Measurements from ENCODE around the gene DDX19B.

The DDX19B gene

DNA sequence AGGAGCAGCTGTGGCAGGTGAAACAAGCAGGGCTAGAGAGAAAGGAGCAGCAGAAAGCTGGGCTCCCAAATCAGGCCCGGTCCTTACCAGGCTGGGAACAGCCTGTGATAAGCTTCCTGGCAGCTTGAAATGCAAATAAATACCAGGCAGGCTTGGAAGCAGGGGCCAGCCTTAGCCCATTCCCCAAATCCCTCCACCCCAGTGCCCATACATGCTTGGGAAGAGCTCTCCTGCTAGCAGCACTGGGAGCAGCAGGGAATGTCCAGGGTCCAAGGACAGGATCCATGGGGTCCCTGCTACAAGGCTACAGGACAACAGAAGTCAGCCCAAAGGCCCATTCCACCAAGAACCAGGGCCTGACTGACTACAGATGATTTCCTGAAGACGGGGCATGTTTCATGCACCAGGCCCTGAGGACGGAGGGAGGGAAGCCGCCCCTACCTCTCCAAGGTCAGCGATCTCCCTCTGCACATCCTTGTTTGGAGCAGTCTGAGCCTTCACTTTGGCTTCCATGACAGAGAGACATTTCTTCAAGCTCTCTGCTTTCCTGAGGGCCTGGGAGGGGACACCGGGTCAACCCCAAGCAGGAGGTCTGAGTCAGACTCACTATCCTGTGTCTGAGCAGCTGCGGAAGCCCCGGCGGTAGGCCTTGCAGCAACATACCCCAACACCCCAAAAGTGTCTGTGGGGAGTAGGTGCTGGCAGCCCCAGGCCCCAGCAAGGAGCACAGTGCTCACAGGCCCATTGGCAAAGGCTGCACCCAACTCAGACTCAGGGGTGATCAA, 44.6 kb upstream of the DDX19B start:
- no peaks in the 10 kb centered on the region for H3K27me3 ChIP-seq (ENCODE audit: control insufficient read depth in 1 of 2, insufficient read depth in 1 of 2, low read length in 2 of 2)
- H3K4ac ChIP-seq (ENCODE audit: low read depth in 1 of 2, low read length in 2 of 2), result no peak overlapping the region
- H2BK12ac ChIP-seq (ENCODE audit: low read length in 2 of 2), result no peak overlapping the region
- no peak overlapping the region for H2AFZ ChIP-seq (ENCODE audit: low read depth, low read length)
- no peak overlapping the region for H4K8ac ChIP-seq (ENCODE audit: low read length)
- peak overlapping the region; percentile 33 for H2AK5ac ChIP-seq (ENCODE audit: low read length, severe bottlenecking)
- H3K4me1 ChIP-seq (ENCODE audit: control insufficient read depth, insufficient read depth, low read depth, low read length), result peaks cover 13% of the 10 kb centered on the region
- H3K4me2 ChIP-seq (ENCODE audit: low read length, poor library complexity, severe bottlenecking), result no peak overlapping the region
- peaks cover 18% of the 10 kb centered on the region for H3K79me1 ChIP-seq (replicated peaks; ENCODE audit: low read length, poor library complexity, severe bottlenecking)
- no peaks in the 10 kb centered on the region for H3K9me3 ChIP-seq (ENCODE audit: control insufficient read depth, low read length)
- DNase-seq, result no peak
- no peak overlapping the region for H2BK120ac ChIP-seq (ENCODE audit: low read depth, low read length)
- WGBS, result 96% methylated on average over 9 of the region's 9 CpGs
- no peak overlapping the region for H3K4me3 ChIP-seq (ENCODE audit: insufficient read depth in 1 of 2, low read depth in 1 of 2, low read length in 2 of 2)
- no peak overlapping the region for H3K18ac ChIP-seq (ENCODE audit: low read depth in 1 of 2, low read length in 2 of 2)
- H3K23ac ChIP-seq (ENCODE audit: low read length in 2 of 2), result no peak overlapping the region
- H3K36me3 ChIP-seq (ENCODE audit: control insufficient read depth in 1 of 2, insufficient read depth in 2 of 2, low read depth in 1 of 2, low read length in 2 of 2), result peaks cover 65 to 78% of the 10 kb centered on the region in 2 experiments
- H3K14ac ChIP-seq (ENCODE audit: low read length in 2 of 2), result no peak overlapping the region
- no peak overlapping the region for H2BK15ac ChIP-seq (ENCODE audit: low read depth, poor library complexity, severe bottlenecking)
- no peak overlapping the region for H4K91ac ChIP-seq (ENCODE audit: low read length)
- no peak overlapping the region for H2BK5ac ChIP-seq (ENCODE audit: low read depth, low read length, poor library complexity, severe bottlenecking)
- no peak overlapping the region for H3K9ac ChIP-seq (ENCODE audit: low read length)
- H3K27ac ChIP-seq (ENCODE audit: low read length, poor library complexity, severe bottlenecking), result peak overlapping the region; percentile 33

DNA sequence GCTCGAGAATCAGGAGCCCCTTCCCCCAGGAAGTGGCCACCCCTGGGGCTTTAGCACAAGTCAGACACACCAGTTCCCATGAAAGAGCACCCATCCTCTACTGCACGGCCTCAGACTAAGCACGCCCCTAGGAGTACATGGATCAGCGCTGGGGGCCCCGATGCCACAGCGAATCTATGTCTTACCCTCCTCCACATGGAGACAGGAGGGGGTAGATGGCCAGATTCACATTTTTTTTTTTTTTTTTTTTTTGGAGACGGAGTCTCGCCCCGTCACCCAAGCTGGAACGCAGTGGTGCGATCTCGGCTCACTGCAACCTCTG, 44.1 kb upstream of the DDX19B start:
- peaks cover 18% of the 10 kb centered on the region for H3K79me1 ChIP-seq (replicated peaks; ENCODE audit: low read length, poor library complexity, severe bottlenecking)
- H3K27me3 ChIP-seq (ENCODE audit: control insufficient read depth in 1 of 2, insufficient read depth in 1 of 2, low read length in 2 of 2), result no peaks in the 10 kb centered on the region
- no peak for DNase-seq
- peak overlapping the region; percentile 12 for H2BK15ac ChIP-seq (ENCODE audit: low read depth, poor library complexity, severe bottlenecking)
- no peak overlapping the region for H3K9ac ChIP-seq (ENCODE audit: low read length)
- no peak overlapping the region for H3K4me2 ChIP-seq (ENCODE audit: low read length, poor library complexity, severe bottlenecking)
- no peaks in the 10 kb centered on the region for H3K9me3 ChIP-seq (ENCODE audit: control insufficient read depth, low read length)
- H3K4me3 ChIP-seq (ENCODE audit: insufficient read depth in 1 of 2, low read depth in 1 of 2, low read length in 2 of 2), result no peak overlapping the region
- no peak overlapping the region for H3K4ac ChIP-seq (ENCODE audit: low read depth in 1 of 2, low read length in 2 of 2)
- H3K4me1 ChIP-seq (ENCODE audit: control insufficient read depth, insufficient read depth, low read depth, low read length), result peaks cover 13% of the 10 kb centered on the region
- H2BK120ac ChIP-seq (ENCODE audit: low read depth, low read length), result no peak overlapping the region
- H3K23ac ChIP-seq (ENCODE audit: low read length in 2 of 2), result no peak overlapping the region
- no peak overlapping the region for H3K14ac ChIP-seq (ENCODE audit: low read length in 2 of 2)
- H3K36me3 ChIP-seq (ENCODE audit: control insufficient read depth in 1 of 2, insufficient read depth in 2 of 2, low read depth in 1 of 2, low read length in 2 of 2), result peaks cover 69 to 83% of the 10 kb centered on the region in 2 experiments
- H4K8ac ChIP-seq (ENCODE audit: low read length), result no peak overlapping the region
- no peak overlapping the region for H2BK5ac ChIP-seq (ENCODE audit: low read depth, low read length, poor library complexity, severe bottlenecking)
- no peak overlapping the region for H2AK5ac ChIP-seq (ENCODE audit: low read length, severe bottlenecking)
- H3K27ac ChIP-seq (ENCODE audit: low read length, poor library complexity, severe bottlenecking), result peak overlapping the region; percentile 33
- no peak overlapping the region for H4K91ac ChIP-seq (ENCODE audit: low read length)
- no peak overlapping the region for H2BK12ac ChIP-seq (ENCODE audit: low read length in 2 of 2)
- no peak overlapping the region for H3K18ac ChIP-seq (ENCODE audit: low read depth in 1 of 2, low read length in 2 of 2)
- WGBS, result 98% methylated on average over 10 of the region's 12 CpGs
- H2AFZ ChIP-seq (ENCODE audit: low read depth, low read length), result no peak overlapping the region

DNA sequence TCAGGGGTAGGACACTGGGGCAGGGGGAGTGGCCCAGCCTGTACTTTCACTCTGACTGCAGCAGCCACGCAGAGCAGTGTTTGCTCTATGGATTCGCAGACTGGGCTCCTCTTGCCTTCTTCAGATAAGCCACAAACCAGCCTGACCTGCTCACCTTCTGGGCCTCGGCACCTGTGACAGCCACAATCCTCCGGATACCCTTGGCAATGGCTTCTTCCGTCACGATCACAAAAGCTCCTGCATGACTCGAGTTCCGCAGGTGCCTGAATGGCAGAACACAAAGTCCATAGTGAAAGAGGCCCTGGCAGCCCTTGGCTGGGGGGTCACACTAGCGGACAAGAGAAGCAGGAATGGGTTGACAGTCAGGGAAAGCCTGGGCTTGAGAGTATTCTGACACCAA, 43.4 kb upstream of the DDX19B start:
- no peak overlapping the region for H4K8ac ChIP-seq (ENCODE audit: low read length)
- peaks cover 12% of the 10 kb centered on the region for H3K4me1 ChIP-seq (ENCODE audit: control insufficient read depth, insufficient read depth, low read depth, low read length)
- no peak overlapping the region for H2BK5ac ChIP-seq (ENCODE audit: low read depth, low read length, poor library complexity, severe bottlenecking)
- H3K27ac ChIP-seq (ENCODE audit: low read length, poor library complexity, severe bottlenecking), result no peak overlapping the region
- H2AFZ ChIP-seq (ENCODE audit: low read depth, low read length), result no peak overlapping the region
- H3K79me1 ChIP-seq (replicated peaks; ENCODE audit: low read length, poor library complexity, severe bottlenecking), result peaks cover 21% of the 10 kb centered on the region
- no peak overlapping the region for H2BK15ac ChIP-seq (ENCODE audit: low read depth, poor library complexity, severe bottlenecking)
- no peak overlapping the region for H3K4ac ChIP-seq (ENCODE audit: low read depth in 1 of 2, low read length in 2 of 2)
- no peaks in the 10 kb centered on the region for H3K27me3 ChIP-seq (ENCODE audit: control insufficient read depth in 1 of 2, insufficient read depth in 1 of 2, low read length in 2 of 2)
- no peak overlapping the region for H3K4me2 ChIP-seq (ENCODE audit: low read length, poor library complexity, severe bottlenecking)
- H3K14ac ChIP-seq (ENCODE audit: low read length in 2 of 2), result no peak overlapping the region
- H3K9me3 ChIP-seq (ENCODE audit: control insufficient read depth, low read length), result no peaks in the 10 kb centered on the region
- H3K9ac ChIP-seq (ENCODE audit: low read length), result no peak overlapping the region
- H4K91ac ChIP-seq (ENCODE audit: low read length), result no peak overlapping the region
- no peak overlapping the region for H3K4me3 ChIP-seq (ENCODE audit: insufficient read depth in 1 of 2, low read depth in 1 of 2, low read length in 2 of 2)
- over 99% methylated on average over 9 of the region's 9 CpGs for WGBS
- H3K23ac ChIP-seq (ENCODE audit: low read length in 2 of 2), result no peak overlapping the region
- H3K36me3 ChIP-seq (ENCODE audit: control insufficient read depth in 1 of 2, insufficient read depth in 2 of 2, low read depth in 1 of 2, low read length in 2 of 2), result peaks cover 75 to 89% of the 10 kb centered on the region in 2 experiments
- DNase-seq, result no peak
- H2BK12ac ChIP-seq (ENCODE audit: low read length in 2 of 2), result no peak overlapping the region
- H3K18ac ChIP-seq (ENCODE audit: low read depth in 1 of 2, low read length in 2 of 2), result no peak overlapping the region
- no peak overlapping the region for H2AK5ac ChIP-seq (ENCODE audit: low read length, severe bottlenecking)
- no peak overlapping the region for H2BK120ac ChIP-seq (ENCODE audit: low read depth, low read length)

DNA sequence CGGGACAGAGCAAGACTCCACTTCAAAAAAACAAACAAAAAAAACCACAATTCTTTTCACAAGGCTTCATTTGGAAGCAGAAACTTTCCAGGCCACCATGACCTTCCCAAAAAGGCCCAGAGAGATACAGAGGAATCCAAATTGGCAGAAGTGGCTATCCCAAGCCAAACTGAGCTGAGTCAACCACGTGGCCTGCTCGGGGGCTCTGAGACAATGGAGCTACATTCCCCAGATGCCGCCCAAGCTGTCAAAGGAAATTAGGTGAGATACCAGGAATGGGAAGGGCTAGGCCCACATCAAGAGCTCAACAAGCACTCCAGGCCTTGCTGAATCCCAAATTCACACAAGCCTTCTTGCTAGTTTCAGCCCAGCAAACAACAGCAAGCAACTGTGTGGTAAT, 41.6 kb upstream of the DDX19B start:
- Histone ChIP-seq H2AK5ac (ENCODE audit: low read length, severe bottlenecking) (no peak overlapping the region), H3K27ac (ENCODE audit: low read length, poor library complexity, severe bottlenecking) (no peak overlapping the region), H3K9ac (ENCODE audit: low read length) (no peak overlapping the region), H4K91ac (ENCODE audit: low read length) (no peak overlapping the region), H3K4me2 (ENCODE audit: low read length, poor library complexity, severe bottlenecking) (no peak overlapping the region), H2AFZ (ENCODE audit: low read depth, low read length) (no peak overlapping the region), H2BK5ac (ENCODE audit: low read depth, low read length, poor library complexity, severe bottlenecking) (no peak overlapping the region), H3K79me1 (replicated peaks; ENCODE audit: low read length, poor library complexity, severe bottlenecking) (peaks cover 26% of the 10 kb centered on the region), H3K23ac (ENCODE audit: low read length in 2 of 2) (no peak overlapping the region), H3K27me3 (ENCODE audit: control insufficient read depth in 1 of 2, insufficient read depth in 1 of 2, low read length in 2 of 2) (no peaks in the 10 kb centered on the region), H4K8ac (ENCODE audit: low read length) (no peak overlapping the region), H2BK120ac (ENCODE audit: low read depth, low read length) (no peak overlapping the region), H3K36me3 (ENCODE audit: control insufficient read depth in 1 of 2, insufficient read depth in 2 of 2, low read depth in 1 of 2, low read length in 2 of 2) (peaks cover 86 to 89% of the 10 kb centered on the region in 2 experiments), H3K4ac (ENCODE audit: low read depth in 1 of 2, low read length in 2 of 2) (no peak overlapping the region), H3K4me1 (ENCODE audit: control insufficient read depth, insufficient read depth, low read depth, low read length) (peaks cover 11% of the 10 kb centered on the region), H2BK12ac (ENCODE audit: low read length in 2 of 2) (no peak overlapping the region), H2BK15ac (ENCODE audit: low read depth, poor library complexity, severe bottlenecking) (no peak overlapping the region), H3K14ac (ENCODE audit: low read length in 2 of 2) (no peak overlapping the region), H3K18ac (ENCODE audit: low read depth in 1 of 2, low read length in 2 of 2) (no peak overlapping the region), H3K9me3 (ENCODE audit: control insufficient read depth, low read length) (no peaks in the 10 kb centered on the region), H3K4me3 (ENCODE audit: insufficient read depth in 1 of 2, low read depth in 1 of 2, low read length in 2 of 2) (no peak overlapping the region)
- DNase-seq, result no peak
- 78% methylated on average over 4 of the region's 4 CpGs for WGBS

Data from mesenchymal stem cell (in vitro differentiated cells and primary cell).